Trophoblast cell (in vitro differentiated cells and primary cell): ENCODE measurements around the gene CHST4.

Experiments
- DNase-seq, 2 donors: peaks; one replicate each; pipeline ENCODE4 v3.0.0-alpha.2; 2016
- H2AFZ ChIP-seq: 2 replicates; pipeline ENCODE4 v1.6.1; 2013; ENCODE audit warnings: low read length, moderate library complexity, mild to moderate bottlenecking; ENCODE audit not compliant: insufficient read depth, poor library complexity
- H2AK5ac ChIP-seq: 2 replicates; pipeline ENCODE4 v1.6.1; 2013; ENCODE audit warnings: mild to moderate bottlenecking, low read length
- H2BK120ac ChIP-seq: 2 replicates; pipeline ENCODE4 v1.6.1; 2013; ENCODE audit warnings: low read length, mild to moderate bottlenecking, moderate library complexity; ENCODE audit not compliant: insufficient read depth, poor library complexity
- H2BK12ac ChIP-seq: 2 replicates; pipeline ENCODE4 v1.6.1; 2013; ENCODE audit warnings: mild to moderate bottlenecking, low read length, moderate library complexity
- H2BK5ac ChIP-seq: 2 replicates; pipeline ENCODE4 v1.6.1; 2013; ENCODE audit warnings: low read length, low read depth, moderate library complexity, mild to moderate bottlenecking; ENCODE audit not compliant: poor library complexity
- H3K14ac ChIP-seq: 2 replicates; pipeline ENCODE4 v1.6.1; 2013; ENCODE audit warnings: mild to moderate bottlenecking, low read length
- H3K18ac ChIP-seq: 2 replicates; pipeline ENCODE4 v1.6.1; 2013; ENCODE audit warnings: mild to moderate bottlenecking, low read length
- H3K23ac ChIP-seq: 2 replicates; pipeline ENCODE4 v1.6.1; 2013; ENCODE audit warnings: low read length
- H3K27ac ChIP-seq: 2 replicates; pipeline ENCODE4 v1.5.1; 2013; ENCODE audit warnings: low read depth, mild to moderate bottlenecking, inconsistent platforms, low read length, moderate library complexity
- H3K27me3 ChIP-seq: 2 replicates; pipeline ENCODE4 v1.6.1; 2013; ENCODE audit warnings: inconsistent platforms, mild to moderate bottlenecking, low read length, moderate library complexity; ENCODE audit not compliant: insufficient read depth
- H3K36me3 ChIP-seq, 2 experiments: 1 replicate in 1 of 2; 2 replicates in 1 of 2; pipeline ENCODE4 v1.6.1; 2013; ENCODE audit warnings: low read length in 2 of 2, mild to moderate bottlenecking in 2 of 2, moderate library complexity in 1 of 2; ENCODE audit not compliant: insufficient read depth in 2 of 2, control insufficient read depth in 1 of 2
- H3K4ac ChIP-seq: 2 replicates; pipeline ENCODE4 v1.6.1; 2013; ENCODE audit warnings: low read depth, mild to moderate bottlenecking, low read length, moderate library complexity
- H3K4me1 ChIP-seq, 2 experiments: 1 replicate in 1 of 2; 2 replicates in 1 of 2; pipeline ENCODE4 v1.6.1; 2013; ENCODE audit warnings: low read length in 2 of 2, mild to moderate bottlenecking in 2 of 2, moderate library complexity in 1 of 2; ENCODE audit not compliant: insufficient read depth in 2 of 2, control insufficient read depth in 1 of 2
- H3K4me2 ChIP-seq: 2 replicates; pipeline ENCODE4 v1.6.1; 2013; ENCODE audit warnings: inconsistent platforms, mild to moderate bottlenecking, low read length, moderate library complexity
- H3K4me3 ChIP-seq: 2 replicates; pipeline ENCODE4 v1.5.1; 2013; ENCODE audit warnings: mild to moderate bottlenecking, low read depth, low read length, inconsistent platforms
- H3K79me1 ChIP-seq: one replicate; pipeline ENCODE4 v1.6.1; 2013; ENCODE audit warnings: low read length
- H3K79me2 ChIP-seq: 2 replicates; pipeline ENCODE4 v1.6.1; 2013; ENCODE audit warnings: low read length, mild to moderate bottlenecking; ENCODE audit not compliant: control insufficient read depth, insufficient read depth, poor library complexity
- H3K9ac ChIP-seq: 2 replicates; pipeline ENCODE4 v1.6.1; 2013; ENCODE audit warnings: mild to moderate bottlenecking, low read length
- H3K9me3 ChIP-seq: 2 replicates; pipeline ENCODE4 v1.6.1; 2013; ENCODE audit warnings: low read depth, mild to moderate bottlenecking, control low read depth, inconsistent platforms, low read length; ENCODE audit not compliant: insufficient read depth
- H4K12ac ChIP-seq: 2 replicates; pipeline ENCODE4 v1.6.1; 2013; ENCODE audit warnings: low read depth, mild to moderate bottlenecking, low read length, moderate library complexity
- H4K8ac ChIP-seq: 2 replicates; pipeline ENCODE4 v1.6.1; 2013; ENCODE audit warnings: low read depth, mild to moderate bottlenecking, low read length, moderate library complexity
- H4K91ac ChIP-seq: one replicate; pipeline ENCODE4 v1.6.1; 2013; ENCODE audit warnings: low read depth, mild to moderate bottlenecking, low read length, moderate library complexity
- WGBS: extraction: QIAGEN DNeasy Blood & Tissue Kit; methylation state at CpG from one replicate; pipeline ENCODE4 v1.1.7; 2013; ENCODE audit warnings: missing lambda C conversion rate; ENCODE audit not compliant: insufficient read length, insufficient coverage; ENCODE audit errors: extremely low coverage; 5-methylcytosine and 5-hydroxymethylcytosine counted together

The CHST4 gene

GRCh38 chr16:71528863-71529262 lies 2.6 kb downstream of the CHST4 start:
- Histone ChIP-seq H2BK5ac (no peak overlapping the region), H2AK5ac (no peak overlapping the region), H3K9ac (no peak overlapping the region), H3K14ac (no peak overlapping the region), H3K27ac (no peak overlapping the region), H3K4me3 (no peak overlapping the region), H3K36me3 (no peaks in the 10 kb centered on the region), H4K12ac (no peak overlapping the region), H3K79me1 (peaks cover 4% of the 10 kb centered on the region), H3K18ac (no peak overlapping the region), H3K4me1 (peaks cover 6 to 7% of the 10 kb centered on the region in 2 experiments), H3K27me3 (no peaks in the 10 kb centered on the region), H3K4ac (no peak overlapping the region), H2BK120ac (no peak overlapping the region), H4K8ac (no peak overlapping the region), H3K9me3 (no peaks in the 10 kb centered on the region), H2AFZ (no peak overlapping the region), H4K91ac (no peak overlapping the region), H2BK12ac (no peak overlapping the region), H3K23ac (no peak overlapping the region), H3K4me2 (no peak overlapping the region), H3K79me2 (no peaks in the 10 kb centered on the region)
- WGBS, result no CpG with 5 or more reads among the region's 4 CpGs
- DNase-seq, result no peak

GRCh38 chr16:71532366-71532765 lies 6.1 kb downstream of the CHST4 start:
- H3K4me2 ChIP-seq, result no peak overlapping the region
- no peak overlapping the region for H2BK5ac ChIP-seq
- no peak overlapping the region for H3K9ac ChIP-seq
- no peak overlapping the region for H3K27ac ChIP-seq
- no peak overlapping the region for H2AK5ac ChIP-seq
- no peaks in the 10 kb centered on the region for H3K27me3 ChIP-seq
- H3K79me2 ChIP-seq, result no peaks in the 10 kb centered on the region
- H2BK12ac ChIP-seq, result no peak overlapping the region
- no peak overlapping the region for H3K4ac ChIP-seq
- H4K91ac ChIP-seq, result no peak overlapping the region
- WGBS, result no CpG with 5 or more reads among the region's 3 CpGs
- H3K79me1 ChIP-seq, result no peaks in the 10 kb centered on the region
- H3K23ac ChIP-seq, result no peak overlapping the region
- H3K4me3 ChIP-seq, result no peak overlapping the region
- H3K36me3 ChIP-seq, result no peaks in the 10 kb centered on the region
- no peaks in the 10 kb centered on the region for H3K4me1 ChIP-seq
- no peak overlapping the region for H3K14ac ChIP-seq
- H4K8ac ChIP-seq, result no peak overlapping the region
- no peaks in the 10 kb centered on the region for H3K9me3 ChIP-seq
- H2BK120ac ChIP-seq, result no peak overlapping the region
- H4K12ac ChIP-seq, result no peak overlapping the region
- no peak overlapping the region for H2AFZ ChIP-seq
- DNase-seq, result no peak
- H3K18ac ChIP-seq, result no peak overlapping the region

- H2AFZ ChIP-seq, result no peak overlapping the region
- no peaks in the 10 kb centered on the region for H3K79me2 ChIP-seq
- H4K12ac ChIP-seq, result no peak overlapping the region
- no peak overlapping the region for H4K91ac ChIP-seq
- no peak overlapping the region for H3K9ac ChIP-seq
- no CpG with 5 or more reads among the region's 28 CpGs for WGBS
- no peak overlapping the region for H3K4me2 ChIP-seq
- no peak overlapping the region for H4K8ac ChIP-seq
- H3K27ac ChIP-seq, result no peak overlapping the region
- no peak overlapping the region for H3K14ac ChIP-seq
- H3K4me1 ChIP-seq, result no peaks in the 10 kb centered on the region
- H2BK5ac ChIP-seq, result no peak overlapping the region
- no peak overlapping the region for H2BK120ac ChIP-seq
- H3K23ac ChIP-seq, result no peak overlapping the region
- H3K36me3 ChIP-seq, result no peaks in the 10 kb centered on the region
- no peaks in the 10 kb centered on the region for H3K79me1 ChIP-seq
- no peaks in the 10 kb centered on the region for H3K9me3 ChIP-seq
- H3K18ac ChIP-seq, result no peak overlapping the region
- H3K4me3 ChIP-seq, result no peak overlapping the region
- H2AK5ac ChIP-seq, result no peak overlapping the region
- H3K27me3 ChIP-seq, result no peaks in the 10 kb centered on the region
- DNase-seq, result peak in 1 of 2 donors; percentile 7
- H3K4ac ChIP-seq, result no peak overlapping the region
- no peak overlapping the region for H2BK12ac ChIP-seq
These were observed 10.7 kb downstream of the CHST4 start for GRCh38 chr16:71536752-71537499.

GRCh38 chr16:71537643-71538042 lies 11.4 kb downstream of the CHST4 start:
- Histone ChIP-seq H4K12ac (no peak overlapping the region), H2BK12ac (no peak overlapping the region), H3K18ac (no peak overlapping the region), H2BK5ac (no peak overlapping the region), H3K9ac (no peak overlapping the region), H3K9me3 (no peaks in the 10 kb centered on the region), H3K79me2 (no peaks in the 10 kb centered on the region), H4K8ac (no peak overlapping the region), H3K4me3 (no peak overlapping the region), H3K36me3 (no peaks in the 10 kb centered on the region), H3K4ac (no peak overlapping the region), H2AFZ (no peak overlapping the region), H3K27ac (no peak overlapping the region), H3K27me3 (no peaks in the 10 kb centered on the region), H3K4me1 (no peaks in the 10 kb centered on the region), H3K23ac (no peak overlapping the region), H3K79me1 (no peaks in the 10 kb centered on the region), H2BK120ac (no peak overlapping the region), H3K14ac (no peak overlapping the region), H3K4me2 (no peak overlapping the region), H2AK5ac (no peak overlapping the region), H4K91ac (no peak overlapping the region)
- DNase-seq, result peak; percentile 71 to 87
- WGBS, result no CpG with 5 or more reads among the region's 6 CpGs
